Measurements from ENCODE around the gene FLOT1.
"Not testable (repeated sequence)": the region's sequence is repeated elsewhere in the genome, so short reads cannot be mapped to it uniquely, and the experiment has no call there.

Gene FLOT1

DNA sequence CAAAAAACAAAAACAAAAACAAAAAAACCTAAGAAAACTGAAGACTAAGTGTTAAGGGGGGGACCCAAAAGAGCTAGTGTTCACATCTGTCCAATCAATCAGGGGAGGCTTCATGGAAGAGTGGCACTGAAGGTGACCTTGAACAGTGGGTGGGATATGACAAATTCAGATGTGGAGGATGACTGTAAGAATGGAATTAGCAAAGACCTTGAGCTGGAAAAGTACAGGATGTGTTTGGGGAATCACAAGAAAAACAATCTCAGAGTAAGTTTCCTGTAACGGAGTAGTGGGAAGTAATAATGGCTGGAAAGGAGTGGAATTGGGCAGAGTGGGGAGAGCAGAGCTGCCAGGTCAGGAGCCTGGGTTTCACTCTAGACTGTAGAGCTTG is 4.8 kb upstream of the FLOT1 start:
- DNase-seq (ENCODE audit: low spot score) = no peak

DNA sequence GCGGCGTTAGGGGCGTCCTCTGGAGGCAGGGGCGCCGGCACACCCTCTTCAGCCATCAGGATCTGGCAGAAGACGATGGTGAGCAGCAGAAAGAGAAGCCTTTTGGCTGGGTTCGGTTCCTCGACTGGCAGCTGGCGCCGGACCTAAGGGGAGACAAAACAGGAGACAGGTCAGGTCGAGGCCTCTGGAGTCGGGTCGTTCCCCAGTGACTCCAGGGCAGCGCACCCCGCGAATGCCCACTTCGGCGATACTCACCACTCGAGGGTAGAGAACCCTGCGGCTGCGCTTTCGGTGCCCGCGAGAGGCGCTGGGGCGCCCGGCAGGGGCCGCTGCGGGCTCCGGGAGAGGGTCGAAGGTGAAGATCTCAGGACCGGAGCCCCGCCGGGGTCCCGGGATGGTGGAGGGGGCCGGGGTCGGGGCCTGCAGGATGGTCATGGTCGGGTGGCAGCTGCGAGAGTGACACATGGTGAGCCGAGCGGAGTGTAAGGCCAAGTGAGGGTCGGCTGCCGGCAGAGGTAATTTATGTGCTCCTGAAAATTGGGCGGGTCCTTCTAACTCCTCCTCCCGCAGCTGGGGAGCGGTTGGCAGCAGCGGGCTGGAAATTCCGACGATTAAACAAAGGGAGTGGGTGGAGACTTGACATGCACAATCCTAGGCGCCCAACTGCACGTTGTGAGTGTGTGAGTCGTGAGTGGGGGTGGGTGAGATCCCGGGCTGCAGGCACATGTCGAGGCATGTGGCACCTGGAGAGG is 1.7 kb upstream of the FLOT1 start, which contains the start of gene IER3:
IER3 (minus strand) TSS at position 494 of the 752 bp plus-strand sequence; CDS start at position 465, 29 bp downstream.
- DNase-seq (ENCODE audit: low spot score) = peak; percentile 94

DNA sequence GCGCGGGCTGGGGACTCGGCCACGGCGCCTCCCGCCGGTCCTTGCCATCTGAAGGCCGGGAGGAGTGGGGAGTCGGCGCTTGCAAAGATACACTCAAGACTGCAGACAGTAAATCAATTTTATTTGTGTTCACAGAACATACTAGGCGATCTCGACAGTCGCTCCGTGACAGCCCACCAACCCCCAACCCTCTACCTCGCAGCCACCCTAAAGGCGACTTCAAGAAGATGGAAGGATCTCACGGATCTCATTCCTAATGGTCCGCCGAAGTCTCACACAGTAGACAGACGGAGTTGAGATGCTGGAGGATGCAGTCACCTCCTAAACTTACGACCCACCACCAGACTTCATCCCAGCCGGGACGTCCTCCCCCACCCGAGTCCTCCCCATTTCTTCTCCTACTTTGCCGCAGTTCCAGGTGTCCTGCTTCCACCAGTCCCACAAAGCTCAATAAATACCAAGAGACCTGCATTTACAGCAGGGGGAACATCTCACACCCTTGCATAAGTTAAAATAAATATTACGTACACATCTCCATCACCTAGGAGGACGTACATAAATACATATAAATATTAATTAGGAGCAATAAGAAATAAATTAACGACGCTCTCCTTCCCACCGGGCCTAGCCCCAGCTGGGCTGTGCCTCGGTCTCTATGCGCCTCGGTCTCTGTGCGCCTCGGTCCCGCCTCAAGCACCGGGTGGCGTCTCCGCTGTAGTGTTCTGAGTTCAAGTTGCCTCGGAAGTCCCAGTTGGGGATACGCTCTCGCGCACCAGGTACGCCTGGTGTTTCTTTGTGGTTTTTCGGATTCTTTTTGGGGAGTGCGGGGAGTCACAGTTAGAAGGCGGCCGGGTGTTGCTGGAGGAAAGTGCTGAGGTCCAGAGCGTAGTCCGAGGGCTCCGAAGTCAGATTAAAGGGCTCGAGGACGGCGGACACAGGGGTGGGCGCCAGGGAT is 889 bp upstream of the FLOT1 start:
- DNase-seq (ENCODE audit: low spot score) = peak; percentile 39

DNA sequence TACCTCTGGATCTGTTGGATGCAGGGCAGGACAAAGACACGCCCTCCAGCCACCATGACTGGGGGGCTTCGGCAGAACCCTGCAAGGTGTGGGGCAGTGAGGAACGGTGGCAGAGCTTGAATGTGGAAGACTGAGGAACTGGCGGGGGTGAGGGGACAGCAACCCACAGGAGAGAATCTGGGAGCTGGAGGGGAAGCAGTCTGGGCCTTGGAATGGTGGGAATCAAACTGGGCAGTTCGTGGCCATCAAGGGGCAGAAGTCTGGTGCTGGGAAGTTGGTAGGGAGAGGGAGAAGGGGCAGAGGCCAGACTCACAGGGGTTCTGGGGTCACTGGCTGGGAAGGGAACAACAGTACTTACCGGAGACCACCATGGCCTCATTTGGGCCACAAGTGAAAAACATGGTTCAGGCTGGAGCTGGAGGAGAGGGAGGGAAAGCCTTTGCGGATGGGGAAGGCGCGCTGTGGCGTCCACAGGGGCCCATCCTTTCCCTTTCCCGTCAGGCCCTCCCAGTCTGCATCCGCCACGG is 635 bp downstream of the FLOT1 start:
- DNase-seq (ENCODE audit: low spot score) = peak; percentile 41

DNA sequence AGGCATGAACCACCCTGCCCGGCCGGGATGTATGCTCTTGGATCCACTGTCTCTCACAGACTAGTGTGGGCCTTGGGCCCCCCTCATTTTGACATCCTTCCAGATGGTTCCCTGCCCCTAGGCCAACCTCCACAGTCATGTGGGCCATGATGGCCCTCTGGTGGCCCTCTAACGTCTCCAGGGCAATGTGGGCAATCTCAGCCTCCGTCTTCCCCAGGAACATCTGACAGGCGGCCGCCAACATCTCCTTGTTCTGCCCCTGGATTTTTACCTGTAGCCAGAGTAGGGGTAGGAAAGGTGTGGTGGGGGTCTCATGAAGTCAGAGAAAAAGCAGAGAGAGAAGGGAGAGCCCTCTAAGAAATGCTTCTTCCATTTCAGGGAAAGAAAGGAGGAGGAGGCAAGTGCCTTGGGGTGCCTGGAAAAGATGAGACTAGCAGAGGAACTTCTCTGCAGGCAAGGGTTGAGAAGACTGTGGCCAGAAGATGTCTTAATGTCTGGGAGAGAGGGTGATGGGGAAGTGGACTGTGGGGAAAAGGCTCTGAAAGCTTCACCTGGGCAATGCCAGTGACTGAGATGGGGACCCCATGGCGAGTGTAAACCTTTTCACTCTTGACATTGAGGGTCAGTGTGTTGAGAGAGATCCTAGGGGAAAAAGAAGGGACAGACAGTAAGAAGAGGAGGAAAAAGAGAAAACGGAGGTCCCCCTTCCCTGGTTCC is 1.3 kb downstream of the FLOT1 start:
- DNase-seq (ENCODE audit: low spot score) = no peak

DNA sequence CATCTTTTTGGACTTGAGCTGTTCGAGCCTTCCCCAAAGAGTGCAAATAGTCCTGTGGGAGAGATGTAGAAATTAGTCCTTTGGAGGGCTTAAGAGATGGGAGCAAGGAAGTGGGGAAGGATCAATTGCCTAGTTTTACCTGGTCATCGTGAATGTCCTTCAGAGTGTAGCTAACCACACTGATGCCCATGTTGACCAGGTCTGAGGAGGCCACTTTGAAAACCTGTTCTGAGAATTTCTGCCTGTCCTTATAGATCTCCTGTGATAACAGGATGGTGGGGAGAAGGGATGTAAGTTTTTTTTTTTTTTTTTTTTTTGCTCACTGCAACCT is 2.0 kb downstream of the FLOT1 start:
- no peak for DNase-seq (ENCODE audit: low spot score)

DNA sequence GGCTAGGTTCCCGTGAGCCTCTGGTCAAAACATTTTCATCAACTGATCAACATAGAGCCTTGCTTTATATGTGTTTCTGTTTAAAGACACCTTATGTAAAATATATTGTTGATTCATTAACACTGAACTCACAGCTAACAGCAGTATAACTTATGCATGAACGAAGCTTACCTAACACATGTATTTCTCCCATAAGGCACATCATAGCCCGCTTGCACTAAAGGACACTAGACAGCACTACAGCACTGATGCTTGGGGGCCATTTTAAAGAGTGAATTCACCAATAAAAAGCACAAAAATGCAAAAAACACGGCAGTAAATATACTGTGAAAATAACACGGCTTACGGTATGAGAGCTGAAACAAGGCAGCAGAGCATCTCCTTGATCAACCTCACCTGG is 4.0 kb downstream of the FLOT1 start:
- DNase-seq (ENCODE audit: low spot score) = no peak

DNA sequence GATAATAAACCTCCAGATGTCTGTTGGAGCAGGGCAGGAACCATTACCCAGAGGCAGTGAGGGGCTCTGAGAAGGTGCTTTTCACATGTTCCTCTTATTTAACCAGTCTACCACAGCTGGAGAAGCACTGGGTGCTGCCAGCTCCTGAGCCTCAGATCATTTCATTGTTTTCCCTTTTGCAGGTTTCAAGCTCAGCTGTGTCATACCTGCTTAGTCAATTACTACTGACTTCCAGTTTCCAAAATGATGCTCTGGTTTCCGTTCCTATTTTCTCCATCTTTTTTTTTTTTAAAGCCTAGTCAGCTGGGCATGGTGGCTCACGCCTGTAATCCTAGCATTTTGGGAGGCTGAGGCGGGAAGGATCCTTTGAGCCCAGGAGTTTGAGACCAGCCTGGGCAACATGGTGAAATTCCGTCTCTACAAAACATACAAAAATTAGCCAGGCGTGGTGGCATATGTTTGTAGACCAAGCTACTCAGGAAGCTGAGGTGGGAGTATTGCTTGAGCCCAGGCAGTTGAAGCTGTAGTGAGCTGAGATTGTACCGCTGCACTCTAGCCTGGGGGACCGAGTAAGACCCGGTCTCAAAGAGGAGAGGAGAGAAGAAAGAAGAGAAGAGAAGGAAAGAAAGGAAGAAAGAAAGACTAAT is 6.7 kb downstream of the FLOT1 start:
- no peak for DNase-seq (ENCODE audit: low spot score)

DNA sequence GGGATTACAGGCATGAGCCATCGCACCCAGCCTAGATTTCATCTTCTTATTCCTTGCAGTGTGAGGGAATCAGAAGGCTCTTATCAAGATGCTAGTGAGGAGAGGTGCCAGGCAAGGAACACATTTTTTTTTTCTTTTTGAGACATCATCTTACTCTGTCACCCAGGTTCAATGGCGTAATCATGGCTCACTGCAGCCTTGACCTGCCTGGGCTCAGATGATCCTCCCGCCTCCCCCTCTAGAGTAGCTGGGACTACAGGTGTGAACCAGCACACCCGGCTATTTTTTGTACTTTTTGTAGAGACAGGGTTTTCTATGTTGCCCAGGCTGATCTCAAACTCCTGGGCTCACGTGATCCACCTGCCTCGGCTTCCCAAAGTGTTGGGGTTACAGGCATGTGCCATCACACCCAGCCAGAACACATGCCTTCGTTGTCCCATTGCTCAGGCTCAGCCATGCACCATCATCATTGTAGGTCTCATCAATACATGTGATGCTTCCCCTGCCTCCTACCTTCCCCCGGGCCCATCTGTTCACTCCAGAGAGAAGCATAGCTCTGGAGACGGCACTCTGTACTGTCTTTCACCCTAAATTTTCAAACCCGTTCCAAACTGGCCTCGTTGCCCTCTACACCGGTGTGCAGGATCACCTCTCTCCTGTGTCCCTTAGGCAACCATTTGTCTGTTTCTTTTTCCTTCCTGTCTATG is 10.1 kb downstream of the FLOT1 start:
- DNase-seq (ENCODE audit: low spot score) = no peak

DNA sequence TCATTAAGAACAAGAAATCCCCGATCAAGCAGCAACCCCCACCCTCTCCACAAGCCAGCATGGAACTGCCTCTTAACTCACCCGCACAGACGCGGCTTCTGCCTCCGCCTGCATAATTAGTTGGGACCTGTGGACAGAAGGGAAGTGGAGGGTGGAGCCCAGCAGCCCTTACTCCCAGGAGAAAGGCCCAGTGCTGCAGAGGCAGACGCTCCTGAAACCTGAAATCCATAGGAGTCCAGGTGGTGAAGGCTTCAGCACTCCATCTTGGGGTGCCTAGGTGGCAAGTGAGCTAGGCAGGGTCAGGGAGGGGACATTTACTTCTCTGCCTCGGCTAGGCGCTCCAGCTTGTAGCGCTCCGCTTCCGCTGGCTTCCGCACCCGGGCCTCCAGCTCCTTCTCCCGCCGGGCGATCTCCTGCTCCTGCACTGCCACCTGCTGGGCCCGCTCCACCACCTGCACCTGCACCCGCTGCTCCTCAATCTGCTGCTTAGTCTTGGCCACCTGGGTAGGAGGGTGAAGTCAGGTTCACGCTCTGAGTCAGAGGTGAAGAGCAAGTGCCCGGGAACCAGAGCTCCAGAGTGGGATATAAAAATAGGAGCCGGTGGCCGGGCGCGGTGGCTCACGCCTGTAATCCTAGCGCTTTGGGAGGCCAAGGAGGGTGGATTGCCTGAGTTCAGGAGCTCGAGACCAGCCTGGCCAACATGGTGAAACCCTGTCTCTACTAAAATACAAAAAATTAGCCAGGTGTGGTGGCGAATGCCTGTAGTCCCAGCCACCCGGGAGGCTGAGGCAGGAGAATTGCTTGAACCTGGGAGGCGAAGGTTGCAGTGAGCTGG is 11.7 kb downstream of the FLOT1 start:
- peak; percentile 89 for DNase-seq (ENCODE audit: low spot score)

DNA sequence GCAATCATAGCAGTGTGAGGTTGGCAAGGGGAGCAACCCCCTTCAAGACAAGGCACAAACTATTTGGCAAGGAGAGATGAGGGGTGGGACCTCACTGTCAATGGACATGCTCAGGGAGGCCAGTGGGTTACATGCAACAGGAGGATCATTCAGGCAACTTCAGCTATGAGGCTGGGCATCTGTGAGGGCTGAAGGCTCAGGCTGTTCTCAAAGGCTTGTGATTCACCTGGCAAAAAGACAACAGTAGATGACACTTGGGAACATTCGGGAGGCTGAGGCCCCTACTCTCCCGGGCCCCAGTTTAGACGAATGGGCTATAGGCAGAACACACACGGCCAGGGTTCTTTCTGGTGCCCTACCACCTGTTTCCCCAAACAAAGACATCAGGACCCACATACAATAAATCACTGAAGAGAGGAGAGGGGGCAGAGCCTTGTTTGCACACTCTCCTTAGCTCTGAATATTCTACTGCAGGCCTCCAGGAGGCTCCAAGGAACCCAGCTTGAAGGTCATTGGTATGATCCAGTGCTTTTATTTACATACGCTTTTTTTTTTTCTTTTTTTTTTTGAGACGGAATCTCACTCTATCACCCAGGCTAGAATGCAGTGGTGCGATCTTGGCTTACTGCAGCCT is 14.4 kb downstream of the FLOT1 start:
- DNase-seq (ENCODE audit: low spot score) = no peak

DNA sequence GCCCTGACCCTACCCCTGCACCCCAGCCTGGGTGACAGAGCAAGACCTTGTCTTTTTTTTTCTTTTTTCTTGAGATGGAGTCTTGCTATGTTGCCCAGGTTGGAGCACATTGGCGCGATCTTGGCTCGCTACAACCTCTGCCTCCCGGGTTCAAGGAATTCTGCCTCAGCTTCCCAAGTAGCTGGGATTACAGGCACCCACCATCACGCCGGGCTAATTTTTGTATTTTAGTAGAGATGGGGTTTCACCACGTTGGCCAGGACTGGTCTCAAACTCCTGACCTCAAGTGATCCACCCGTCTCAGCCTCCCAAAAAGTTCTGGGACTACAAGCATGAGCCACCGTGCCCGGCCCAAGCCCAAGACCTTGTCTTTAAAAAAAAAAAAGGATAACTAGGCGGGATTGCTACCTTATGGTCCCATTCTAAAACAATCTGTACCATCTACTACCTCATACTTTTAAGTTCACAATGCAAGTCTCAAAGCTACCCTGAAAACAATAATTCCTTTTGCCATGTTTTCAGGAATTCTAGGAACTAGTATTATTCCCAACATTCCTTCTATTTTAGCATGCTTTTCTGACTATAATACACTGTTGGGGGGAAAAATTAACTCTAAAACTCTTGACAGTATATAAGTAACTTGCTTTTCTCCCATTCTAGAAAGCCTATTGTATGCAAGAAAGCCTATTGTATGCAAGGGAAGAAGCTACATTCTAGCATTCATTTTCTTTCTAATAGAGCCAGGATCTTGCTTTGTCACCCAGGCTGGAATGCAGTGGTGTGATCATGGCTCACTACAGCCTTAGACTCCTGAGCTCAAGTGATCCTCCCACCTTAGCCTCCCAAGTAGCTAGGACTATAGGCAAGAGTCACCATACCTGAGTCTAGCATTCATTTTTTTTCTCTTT is 15.7 kb downstream of the FLOT1 start:
- DNase-seq (ENCODE audit: low spot score) = no peak

DNA sequence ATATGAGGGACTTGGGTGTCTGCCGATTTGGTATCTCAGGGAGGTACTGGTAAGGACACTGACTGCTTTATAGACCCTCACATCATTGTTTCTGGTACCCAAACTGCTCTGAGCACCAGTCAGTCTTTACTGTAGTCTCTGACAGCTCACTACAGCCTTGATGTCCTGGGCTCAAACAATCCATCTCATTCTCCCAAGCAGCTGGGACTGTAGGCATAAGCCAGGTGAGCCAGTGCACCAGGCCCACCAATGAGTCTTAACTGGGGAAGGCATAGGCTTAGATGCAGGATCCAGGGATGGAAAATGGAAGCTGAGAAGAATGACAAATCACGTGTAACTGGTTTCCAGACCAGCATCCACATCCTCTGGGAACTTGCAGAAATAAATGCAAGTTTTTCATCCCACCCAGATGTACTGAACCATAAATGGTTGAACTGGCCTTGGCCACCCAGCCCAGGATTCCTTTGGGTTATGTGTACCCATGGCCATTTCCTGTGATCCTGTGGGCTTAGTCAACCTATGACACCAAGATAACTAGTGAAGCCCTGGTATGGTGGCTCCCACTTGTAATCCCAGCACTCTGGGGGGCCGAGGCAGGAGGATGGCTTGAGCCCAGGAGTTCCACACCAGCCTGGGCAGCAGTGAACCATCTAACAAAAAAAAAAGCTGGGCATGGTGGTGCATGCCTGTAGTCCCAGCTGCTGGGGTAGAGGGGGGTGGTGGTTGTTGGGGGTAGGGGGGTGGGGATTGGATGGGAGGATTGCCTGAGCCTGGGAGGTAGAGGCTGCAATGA is 16.6 kb downstream of the FLOT1 start:
- no peak for DNase-seq (ENCODE audit: low spot score)

DNA sequence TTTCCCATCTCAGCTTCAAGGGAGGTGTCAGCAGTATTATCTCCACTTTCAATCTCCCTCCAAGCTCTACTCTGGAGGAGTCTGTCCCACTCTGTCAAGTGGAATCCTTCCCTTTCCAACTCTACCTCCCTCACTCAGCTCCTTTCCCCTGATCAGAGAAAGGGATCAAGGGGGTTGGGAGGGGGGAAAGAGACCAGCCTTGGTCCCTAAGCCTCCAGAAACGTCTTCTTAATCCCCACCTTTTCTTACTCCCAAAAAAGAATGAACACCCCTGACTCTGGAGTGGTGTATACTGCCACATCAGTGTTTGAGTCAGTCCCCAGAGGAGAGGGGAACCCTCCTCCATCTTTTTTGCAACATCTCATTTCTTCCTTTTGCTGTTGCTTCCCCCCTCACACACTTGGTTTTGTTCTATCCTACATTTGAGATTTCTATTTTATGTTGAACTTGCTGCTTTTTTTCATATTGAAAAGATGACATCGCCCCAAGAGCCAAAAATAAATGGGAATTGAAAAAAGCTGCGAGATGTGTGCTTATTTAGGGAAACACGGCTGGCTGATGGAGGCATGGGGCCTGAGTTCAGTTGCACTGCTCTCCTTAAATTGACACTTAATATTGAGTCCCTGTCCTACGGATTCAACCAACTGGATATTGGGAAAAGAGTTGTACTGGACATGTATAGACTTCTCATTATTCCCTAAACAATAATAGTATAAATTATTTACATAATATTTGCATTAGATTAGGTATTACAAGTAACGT is 17.4 kb downstream of the FLOT1 start:
- no peak for DNase-seq (ENCODE audit: low spot score)

DNA sequence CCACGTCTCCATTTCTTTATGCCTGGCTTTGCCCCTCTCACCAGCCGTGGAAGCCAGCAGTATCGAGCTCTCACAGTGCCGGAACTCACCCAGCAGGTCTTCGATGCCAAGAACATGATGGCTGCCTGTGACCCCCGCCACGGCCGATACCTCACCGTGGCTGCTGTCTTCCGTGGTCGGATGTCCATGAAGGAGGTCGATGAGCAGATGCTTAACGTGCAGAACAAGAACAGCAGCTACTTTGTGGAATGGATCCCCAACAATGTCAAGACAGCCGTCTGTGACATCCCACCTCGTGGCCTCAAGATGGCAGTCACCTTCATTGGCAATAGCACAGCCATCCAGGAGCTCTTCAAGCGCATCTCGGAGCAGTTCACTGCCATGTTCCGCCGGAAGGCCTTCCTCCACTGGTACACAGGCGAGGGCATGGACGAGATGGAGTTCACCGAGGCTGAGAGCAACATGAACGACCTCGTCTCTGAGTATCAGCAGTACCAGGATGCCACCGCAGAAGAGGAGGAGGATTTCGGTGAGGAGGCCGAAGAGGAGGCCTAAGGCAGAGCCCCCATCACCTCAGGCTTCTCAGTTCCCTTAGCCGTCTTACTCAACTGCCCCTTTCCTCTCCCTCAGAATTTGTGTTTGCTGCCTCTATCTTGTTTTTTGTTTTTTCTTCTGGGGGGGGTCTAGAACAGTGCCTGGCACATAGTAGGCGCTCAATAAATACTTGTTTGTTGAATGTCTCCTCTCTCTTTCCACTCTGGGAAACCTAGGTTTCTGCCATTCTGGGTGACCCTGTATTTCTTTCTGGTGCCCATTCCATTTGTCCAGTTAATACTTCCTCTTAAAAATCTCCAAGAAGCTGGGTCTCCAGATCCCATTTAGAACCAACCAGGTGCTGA is 18.4 kb downstream of the FLOT1 start:
- DNase-seq (ENCODE audit: low spot score) = not testable (repeated sequence)
